ENCODE results near the gene C2orf92. TPM values are rescaled to one million over a fixed set of nuclear protein-coding genes. Genes with fewer than 3 reads are reported as not detected.

The C2orf92 gene
- total RNA-seq, 1 donor from 2014 or later, result 3.3 TPM

DNA sequence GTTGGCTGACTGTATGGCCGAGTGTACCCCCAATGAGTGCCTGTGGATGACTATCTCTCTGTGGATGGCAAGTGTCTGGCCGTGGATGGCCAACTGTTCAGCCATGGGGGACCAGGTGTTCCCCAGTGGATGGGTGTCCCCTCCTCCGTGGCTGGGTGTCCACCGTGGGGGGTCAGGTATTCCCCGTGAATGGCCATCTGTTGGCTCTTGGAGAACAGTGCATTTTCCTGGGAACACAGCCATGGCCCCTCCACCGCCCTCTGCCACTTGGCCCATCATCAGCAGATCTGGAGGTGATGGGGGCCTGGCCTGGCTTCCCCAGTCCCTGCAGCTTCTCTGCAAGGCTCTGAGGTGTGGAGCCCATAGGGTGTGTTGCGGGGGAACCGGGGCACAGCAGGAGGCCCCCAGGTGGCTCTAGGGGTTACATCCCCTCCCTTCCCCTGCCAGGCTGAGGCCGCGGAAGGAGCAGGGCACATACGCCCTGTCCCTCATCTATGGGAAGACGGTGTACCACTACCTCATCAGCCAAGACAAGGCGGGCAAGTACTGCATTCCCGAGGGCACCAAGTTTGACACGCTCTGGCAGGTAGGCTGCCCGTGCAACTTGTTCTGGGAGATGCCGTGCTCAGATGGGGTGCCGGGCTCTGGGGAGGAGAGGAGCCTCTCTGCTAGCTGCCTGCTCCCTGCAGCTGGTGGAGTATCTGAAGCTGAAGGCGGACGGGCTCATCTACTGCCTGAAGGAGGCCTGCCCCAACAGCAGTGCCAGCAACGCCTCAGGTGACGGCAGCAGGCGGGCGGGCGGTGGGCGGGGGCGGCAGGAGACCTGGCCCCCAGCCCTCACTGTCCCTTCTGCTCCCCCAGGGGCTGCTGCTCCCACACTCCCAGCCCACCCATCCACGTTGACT is 63.2 kb downstream of the C2orf92 start:
- no peak overlapping the region for H3K27ac Mint-ChIP-seq
- H3K27me3 Mint-ChIP-seq (ENCODE audit: insufficient read depth, low read depth), result peaks cover 3% of the 10 kb centered on the region

DNA sequence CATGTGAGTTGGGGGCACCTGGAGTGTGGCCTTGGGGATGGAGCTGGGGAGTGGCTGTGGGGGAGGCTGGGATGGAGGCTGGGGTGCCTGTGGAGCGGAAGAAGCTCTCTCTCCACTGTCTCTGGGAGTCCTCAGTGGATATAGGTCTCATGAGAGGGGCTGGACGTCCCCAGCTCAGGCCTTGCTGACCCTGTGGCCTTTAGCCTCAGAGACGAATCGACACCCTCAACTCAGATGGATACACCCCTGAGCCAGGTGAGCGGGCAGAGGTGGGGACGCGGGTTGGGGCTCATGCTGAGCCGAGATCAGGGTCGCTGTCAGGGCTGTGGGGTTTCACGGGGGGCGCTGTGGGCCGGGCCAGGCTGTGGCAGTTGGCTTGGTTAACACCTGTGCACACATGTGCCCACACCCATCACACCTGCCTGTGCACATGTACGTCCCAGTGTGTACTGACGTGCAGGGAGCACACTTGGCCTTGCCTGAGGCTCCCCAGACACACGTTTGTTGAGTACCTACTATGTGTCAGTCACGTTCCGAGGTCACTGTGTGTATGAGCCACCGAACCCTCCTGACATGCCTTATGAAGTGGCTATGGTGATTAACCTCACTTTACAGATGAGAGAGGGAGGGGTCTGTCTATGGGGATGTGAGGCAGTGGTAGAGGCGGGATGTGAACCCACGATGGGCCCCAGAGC is 64.0 kb downstream of the C2orf92 start:
- Histone ChIP-seq H3K9me3 (ENCODE audit: low read depth) (no peaks in the 10 kb centered on the region), H3F3A (ENCODE audit: low read depth) (no peaks in the 10 kb centered on the region), H3K4me3 (no peak overlapping the region), H3K27ac (no peak overlapping the region), H3K4me2 (no peak overlapping the region), H3K4me1 (no peaks in the 10 kb centered on the region), H3K79me2 (ENCODE audit: low read depth) (no peaks in the 10 kb centered on the region), H3K27me3 (no peaks in the 10 kb centered on the region), H3K9ac (no peak overlapping the region), H2AFZ (replicated peaks) (no peak overlapping the region), H3K36me3 (no peaks in the 10 kb centered on the region), H4K20me1 (ENCODE audit: low read depth) (no peaks in the 10 kb centered on the region)
- H3K27ac Mint-ChIP-seq, result no peak overlapping the region
- H3K27me3 Mint-ChIP-seq (ENCODE audit: insufficient read depth, low read depth), result peaks cover 3% of the 10 kb centered on the region
- no peaks in the 10 kb centered on the region for H3K4me1 Mint-ChIP-seq
- H3K9me3 Mint-ChIP-seq, result no peaks in the 10 kb centered on the region
- TF ChIP-seq EZH2 (IDR thresholded peaks at IDR 0.05) (no peak), EZH2phosphoT487 (IDR thresholded peaks at IDR 0.05) (no peak)
- TF ChIP-seq, protein P1, sequence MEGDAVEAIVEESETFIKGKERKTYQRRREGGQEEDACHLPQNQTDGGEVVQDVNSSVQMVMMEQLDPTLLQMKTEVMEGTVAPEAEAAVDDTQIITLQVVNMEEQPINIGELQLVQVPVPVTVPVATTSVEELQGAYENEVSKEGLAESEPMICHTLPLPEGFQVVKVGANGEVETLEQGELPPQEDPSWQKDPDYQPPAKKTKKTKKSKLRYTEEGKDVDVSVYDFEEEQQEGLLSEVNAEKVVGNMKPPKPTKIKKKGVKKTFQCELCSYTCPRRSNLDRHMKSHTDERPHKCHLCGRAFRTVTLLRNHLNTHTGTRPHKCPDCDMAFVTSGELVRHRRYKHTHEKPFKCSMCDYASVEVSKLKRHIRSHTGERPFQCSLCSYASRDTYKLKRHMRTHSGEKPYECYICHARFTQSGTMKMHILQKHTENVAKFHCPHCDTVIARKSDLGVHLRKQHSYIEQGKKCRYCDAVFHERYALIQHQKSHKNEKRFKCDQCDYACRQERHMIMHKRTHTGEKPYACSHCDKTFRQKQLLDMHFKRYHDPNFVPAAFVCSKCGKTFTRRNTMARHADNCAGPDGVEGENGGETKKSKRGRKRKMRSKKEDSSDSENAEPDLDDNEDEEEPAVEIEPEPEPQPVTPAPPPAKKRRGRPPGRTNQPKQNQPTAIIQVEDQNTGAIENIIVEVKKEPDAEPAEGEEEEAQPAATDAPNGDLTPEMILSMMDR (IDR thresholded peaks at IDR 0.05), result no peak
- DNase-seq (ENCODE audit: low spot score), result no peak
- H3K36me3 Mint-ChIP-seq, result no peaks in the 10 kb centered on the region
- no peak overlapping the region for H3K4me3 Mint-ChIP-seq

More for the DNA sequence above, 63.2 kb downstream of the C2orf92 start:
- H2AFZ ChIP-seq (replicated peaks), result no peak overlapping the region
- no peak overlapping the region for H3K4me3 ChIP-seq
- Mint-ChIP-seq H3K4me1 (no peaks in the 10 kb centered on the region), H3K36me3 (no peaks in the 10 kb centered on the region), H3K4me3 (no peak overlapping the region), H3K9me3 (no peaks in the 10 kb centered on the region)
- no peaks in the 10 kb centered on the region for H3F3A ChIP-seq (ENCODE audit: low read depth)
- no peaks in the 10 kb centered on the region for H4K20me1 ChIP-seq (ENCODE audit: low read depth)
- no peak overlapping the region for H3K27ac ChIP-seq
- TF ChIP-seq EZH2phosphoT487 (IDR thresholded peaks at IDR 0.05) (no peak), EZH2 (IDR thresholded peaks at IDR 0.05) (no peak)
- TF ChIP-seq, protein P1 (IDR thresholded peaks at IDR 0.05), result no peak
- no peaks in the 10 kb centered on the region for H3K36me3 ChIP-seq
- H3K4me2 ChIP-seq, result no peak overlapping the region
- no peak overlapping the region for H3K9ac ChIP-seq
- H3K9me3 ChIP-seq (ENCODE audit: low read depth), result no peaks in the 10 kb centered on the region
- no peaks in the 10 kb centered on the region for H3K27me3 ChIP-seq
- H3K4me1 ChIP-seq, result no peaks in the 10 kb centered on the region
- no peak for DNase-seq (ENCODE audit: low spot score)
- no peaks in the 10 kb centered on the region for H3K79me2 ChIP-seq (ENCODE audit: low read depth)

DNA sequence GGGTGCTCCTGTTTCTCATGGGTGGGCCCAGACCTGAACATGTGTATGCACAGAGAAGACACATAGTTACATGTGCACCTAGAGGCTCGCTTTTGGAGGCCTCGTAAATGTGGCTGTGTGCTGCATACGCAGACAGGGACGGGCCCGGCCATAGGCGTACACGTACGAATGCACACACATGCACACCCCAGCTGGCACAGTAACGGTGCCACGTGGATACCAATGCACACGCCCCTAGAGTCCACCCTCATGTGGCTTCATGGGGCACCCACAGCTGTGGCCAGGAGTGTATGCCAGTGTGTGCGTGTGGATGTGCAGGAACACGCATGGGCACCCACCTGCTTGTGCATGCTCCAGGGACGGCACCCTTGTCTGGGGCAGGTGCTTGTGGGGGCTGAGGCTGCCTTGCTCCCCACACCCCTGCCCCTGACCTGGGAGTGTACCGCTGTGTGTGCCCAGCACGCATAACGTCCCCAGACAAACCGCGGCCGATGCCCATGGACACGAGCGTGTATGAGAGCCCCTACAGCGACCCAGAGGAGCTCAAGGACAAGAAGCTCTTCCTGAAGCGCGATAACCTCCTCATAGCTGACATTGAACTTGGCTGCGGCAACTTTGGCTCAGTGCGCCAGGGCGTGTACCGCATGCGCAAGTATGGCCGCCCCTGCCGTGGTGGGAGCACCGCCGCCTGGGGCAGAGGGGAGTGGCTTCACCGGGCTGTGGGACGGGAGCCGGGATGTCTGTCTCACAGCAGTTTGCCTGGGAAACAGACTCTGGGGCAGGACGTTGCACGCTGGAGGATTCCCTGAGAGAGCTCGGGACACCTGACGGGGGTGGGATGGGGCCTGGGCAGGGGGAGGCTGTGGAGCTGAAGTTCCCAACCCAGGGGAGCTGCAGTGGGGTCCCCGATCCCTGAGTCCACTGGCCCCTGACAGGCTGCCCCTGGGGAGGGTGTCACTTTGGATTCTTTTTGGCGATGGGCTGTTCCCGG is 64.8 kb downstream of the C2orf92 start:
- Histone ChIP-seq H3K27me3 (no peaks in the 10 kb centered on the region), H3K4me1 (no peaks in the 10 kb centered on the region), H3K36me3 (no peaks in the 10 kb centered on the region), H3K4me2 (no peak overlapping the region), H3K79me2 (ENCODE audit: low read depth) (no peaks in the 10 kb centered on the region), H3K9me3 (ENCODE audit: low read depth) (no peaks in the 10 kb centered on the region), H3F3A (ENCODE audit: low read depth) (no peaks in the 10 kb centered on the region), H3K4me3 (no peak overlapping the region), H3K27ac (no peak overlapping the region), H3K9ac (no peak overlapping the region), H2AFZ (replicated peaks) (no peak overlapping the region), H4K20me1 (ENCODE audit: low read depth) (no peaks in the 10 kb centered on the region)
- Mint-ChIP-seq H3K4me3 (no peak overlapping the region), H3K4me1 (no peaks in the 10 kb centered on the region), H3K27ac (no peak overlapping the region), H3K27me3 (ENCODE audit: insufficient read depth, low read depth) (peaks cover 5% of the 10 kb centered on the region), H3K36me3 (no peaks in the 10 kb centered on the region), H3K9me3 (no peaks in the 10 kb centered on the region)
- TF ChIP-seq, protein P1 (IDR thresholded peaks at IDR 0.05), result no peak
- no peak for TF ChIP-seq EZH2phosphoT487 (IDR thresholded peaks at IDR 0.05)
- TF ChIP-seq EZH2 (IDR thresholded peaks at IDR 0.05), result no peak
- DNase-seq (ENCODE audit: low spot score), result no peak

All from neural progenitor cell (in vitro differentiated cells).